HG02798 (cell line): ENCODE data around the gene PEX3.

Experiments
- ATAC-seq: cut with Tn5 transposase; IDR thresholded peaks from one replicate; pipeline ENCODE4 v1.9.1; 2021; ENCODE audit warnings: mild to moderate bottlenecking; ENCODE audit not compliant: unreplicated experiment, poor library complexity

Gene PEX3, protein sequence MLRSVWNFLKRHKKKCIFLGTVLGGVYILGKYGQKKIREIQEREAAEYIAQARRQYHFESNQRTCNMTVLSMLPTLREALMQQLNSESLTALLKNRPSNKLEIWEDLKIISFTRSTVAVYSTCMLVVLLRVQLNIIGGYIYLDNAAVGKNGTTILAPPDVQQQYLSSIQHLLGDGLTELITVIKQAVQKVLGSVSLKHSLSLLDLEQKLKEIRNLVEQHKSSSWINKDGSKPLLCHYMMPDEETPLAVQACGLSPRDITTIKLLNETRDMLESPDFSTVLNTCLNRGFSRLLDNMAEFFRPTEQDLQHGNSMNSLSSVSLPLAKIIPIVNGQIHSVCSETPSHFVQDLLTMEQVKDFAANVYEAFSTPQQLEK

GRCh38 chr6:143450453-143451371, at the start of gene PEX3, which contains the start of gene ADAT2:
Gene PEX3 (plus strand): TSS chr6:143450805. CDS start chr6:143451043, 238 bp downstream.
Gene ADAT2 (minus strand): TSS chr6:143450695. CDS start chr6:143450658, 37 bp downstream.
- ATAC-seq: peak; percentile 98

DNA sequence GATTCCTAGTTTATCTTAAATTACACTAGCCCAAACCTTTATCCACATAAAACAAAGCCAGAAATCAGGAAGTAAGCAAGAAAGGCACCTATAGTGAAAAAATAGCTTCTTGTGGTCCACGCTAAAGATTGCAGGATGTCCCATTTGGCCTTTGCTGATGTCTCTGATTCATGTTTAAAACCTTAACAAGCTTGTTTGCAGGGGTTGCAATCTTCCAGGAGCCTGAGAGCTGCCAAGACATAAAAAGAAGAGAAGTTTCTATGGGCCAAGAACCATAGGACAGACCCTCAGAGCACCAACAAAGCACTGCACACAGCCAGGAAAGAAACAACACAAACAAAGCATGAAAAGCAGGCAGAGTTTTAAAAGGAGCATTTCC, 49.5 kb upstream of the PEX3 start:
- ATAC-seq: no peak

DNA sequence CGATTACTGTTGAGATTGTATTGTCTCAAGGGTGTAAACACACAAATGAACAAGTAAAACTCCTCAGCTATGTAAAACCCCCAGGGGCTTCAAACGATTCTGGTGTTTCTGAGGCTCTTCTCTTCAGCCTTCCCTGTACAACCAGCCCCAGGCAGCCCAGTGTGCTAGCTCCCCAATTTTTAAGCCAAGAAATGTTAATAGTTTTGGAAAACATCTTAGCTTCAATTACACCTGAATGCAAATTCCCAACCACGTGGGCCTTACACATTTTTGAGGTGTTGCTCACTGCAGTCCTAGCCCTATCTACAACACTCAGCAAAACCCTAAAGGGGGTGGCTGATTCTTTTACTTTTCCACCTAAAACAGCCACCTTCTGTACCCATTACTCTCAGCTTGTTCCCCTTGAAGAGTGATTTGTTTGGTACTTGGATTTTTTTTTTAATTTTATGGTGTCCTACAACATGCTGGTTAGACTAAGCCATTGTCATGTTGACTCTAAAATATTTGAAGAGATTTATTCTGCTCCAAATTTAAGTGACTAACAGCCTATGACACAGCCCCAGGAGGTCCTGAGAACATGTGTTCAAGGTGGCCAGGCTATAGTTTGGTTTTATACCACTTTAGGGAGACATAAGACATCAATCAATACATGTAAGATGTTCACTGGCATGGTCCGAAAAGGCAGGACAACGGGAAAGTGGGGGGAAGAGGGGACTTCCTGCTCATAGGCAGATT, 48.8 kb upstream of the PEX3 start:
- no peak for ATAC-seq

- ATAC-seq: no peak
Observed at GRCh38 chr6:143402721-143403336, 47.8 kb upstream of the PEX3 start.

GRCh38 chr6:143405373-143406154, 45.0 kb upstream of the PEX3 start:
- ATAC-seq: no peak

DNA sequence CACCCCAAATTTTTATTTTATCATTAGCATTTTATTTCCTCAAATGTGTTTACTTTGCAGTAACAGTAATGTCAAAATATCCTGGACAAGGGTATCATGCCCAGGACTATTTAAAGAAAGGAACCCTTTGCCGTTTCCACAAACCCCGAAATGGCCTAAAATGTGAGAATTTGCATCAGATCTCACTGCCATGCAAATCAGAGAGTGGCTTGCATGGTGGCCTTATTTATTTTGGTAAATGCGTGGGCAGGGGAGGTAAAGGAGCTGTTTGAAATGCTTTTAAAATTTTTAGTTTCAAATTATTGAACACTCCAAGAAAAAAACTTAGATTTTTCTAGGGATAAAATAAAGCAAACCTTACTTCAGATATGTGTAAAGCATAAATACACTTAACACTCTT, 43.9 kb upstream of the PEX3 start:
- peak; percentile 68 for ATAC-seq

DNA sequence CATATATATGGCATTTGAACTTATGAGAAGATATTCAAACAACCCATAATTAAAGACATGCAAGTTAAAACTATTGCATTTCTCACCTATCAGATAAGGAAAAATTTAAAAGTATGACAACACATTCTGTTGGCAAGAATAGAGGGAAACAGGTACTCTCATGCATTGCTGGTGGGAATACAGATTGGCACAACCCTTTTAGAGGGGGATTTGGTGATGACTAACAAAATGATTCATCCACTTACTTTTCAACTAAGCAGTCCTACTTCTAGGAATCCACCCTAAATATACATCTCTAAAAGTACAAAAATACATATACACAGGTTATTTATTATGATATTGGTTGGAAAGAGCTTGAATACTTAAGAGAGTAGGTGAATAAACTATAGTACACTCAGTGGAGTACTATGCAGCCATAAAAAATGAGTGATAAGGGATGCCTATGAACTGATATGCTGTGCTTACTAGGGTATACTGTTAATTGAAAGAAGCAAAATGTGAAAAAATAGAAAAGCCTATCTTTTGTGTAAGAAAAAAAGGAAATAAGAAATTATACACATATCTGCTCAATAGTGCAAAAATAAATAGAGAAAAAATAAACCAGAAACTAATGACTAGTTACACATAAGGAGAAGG, 42.3 kb upstream of the PEX3 start:
- no peak for ATAC-seq

GRCh38 chr6:143408787-143409162, 41.8 kb upstream of the PEX3 start:
- ATAC-seq: no peak

- no peak for ATAC-seq
Observed at GRCh38 chr6:143410859-143411270, 39.7 kb upstream of the PEX3 start.

GRCh38 chr6:143414769-143415168, 35.8 kb upstream of the PEX3 start:
- no peak for ATAC-seq

DNA sequence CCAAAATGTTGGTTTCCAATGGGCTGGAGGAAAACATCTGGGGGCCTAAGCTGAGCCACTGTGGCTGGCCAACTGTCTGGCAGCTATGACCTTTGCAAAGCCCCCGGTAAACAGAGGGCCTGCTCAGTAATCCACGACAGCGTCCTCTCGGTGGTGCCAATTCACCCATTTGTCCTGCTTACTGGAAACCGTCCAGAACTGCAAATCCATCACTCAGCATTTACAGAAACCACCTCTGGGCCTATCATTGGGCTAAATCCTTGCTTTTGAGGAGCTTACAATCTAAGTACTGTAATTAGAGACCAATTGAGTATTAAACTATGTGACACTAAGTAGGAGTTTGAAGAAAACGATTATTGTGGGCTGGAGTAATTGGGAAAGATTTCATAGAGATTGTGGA, 31.1 kb upstream of the PEX3 start:
- no peak for ATAC-seq

GRCh38 chr6:143426026-143426425, 24.6 kb upstream of the PEX3 start:
- no peak for ATAC-seq

- peak; percentile 100 for ATAC-seq
Observed at GRCh38 chr6:143427109-143427817, 23.3 kb upstream of the PEX3 start.

DNA sequence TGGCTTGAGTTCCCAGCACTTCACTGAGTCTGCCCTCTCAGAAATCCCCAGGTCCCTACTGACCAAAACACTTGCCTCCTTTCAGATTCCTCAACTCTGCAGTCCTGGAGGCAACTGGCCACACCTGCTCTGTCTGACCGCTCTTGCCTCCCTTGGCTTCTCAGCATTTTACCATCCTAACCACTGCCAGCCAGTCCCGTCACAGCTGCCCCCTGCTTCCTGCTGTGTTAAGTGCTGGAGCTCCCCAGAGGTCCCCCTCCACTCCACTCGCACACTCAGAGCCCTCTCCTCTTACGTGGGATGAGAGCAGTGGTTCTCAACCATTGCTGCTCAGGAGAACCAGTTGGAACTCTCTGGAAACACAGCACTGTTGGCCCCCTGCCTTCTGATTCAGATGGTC, 20.6 kb upstream of the PEX3 start:
- ATAC-seq: no peak

DNA sequence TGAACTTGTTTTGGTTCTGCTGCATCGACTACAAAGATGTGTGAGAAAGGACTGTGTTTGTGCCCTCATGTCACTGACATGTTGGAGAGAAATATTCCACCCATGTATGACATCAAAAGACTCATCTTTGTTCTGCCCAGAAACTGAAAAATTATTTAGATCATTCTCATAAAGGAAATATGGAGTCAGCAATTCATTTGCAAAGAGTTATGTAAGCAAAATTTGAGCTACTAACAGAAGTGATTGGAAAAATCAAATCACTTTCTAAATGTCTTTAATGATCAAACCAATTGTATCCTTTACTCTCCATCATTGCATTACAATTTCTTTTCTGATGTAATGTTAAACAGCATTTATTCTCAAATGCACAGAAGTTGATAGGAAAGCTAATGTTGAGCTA, 19.4 kb upstream of the PEX3 start:
- ATAC-seq: no peak

GRCh38 chr6:143432588-143432987, 18.0 kb upstream of the PEX3 start:
- no peak for ATAC-seq

DNA sequence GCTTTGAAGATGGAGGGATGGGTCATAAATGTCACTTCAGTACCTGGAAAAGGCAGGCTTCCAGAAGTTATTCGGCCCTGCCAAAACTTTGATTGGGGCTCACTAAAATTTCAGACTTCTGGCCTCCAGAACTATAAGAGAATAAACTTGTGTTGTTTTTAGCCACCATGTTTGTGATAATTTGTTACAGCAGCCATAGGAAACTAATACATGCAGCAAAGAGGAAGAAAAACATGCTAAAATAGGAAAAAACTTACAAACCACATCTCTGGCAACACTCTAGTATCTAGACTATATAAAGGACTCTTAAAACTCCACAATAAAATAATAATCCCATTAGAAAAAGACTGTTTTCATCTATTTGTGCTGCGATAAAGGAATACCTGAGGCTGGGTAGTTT, 9.6 kb upstream of the PEX3 start:
- no peak for ATAC-seq
